GM23338 (cell line): ENCODE measurements around the gene LEMD2. TPM values are rescaled to one million over a fixed set of nuclear protein-coding genes. Genes with fewer than 3 reads are reported as not detected.

Source experiments
- ATAC-seq: fragments of 200-7000 bp; cut with Tn5 transposase; 3 replicates; pipeline ENCODE4 v1.9.1; 2020
- DNase-seq: peaks from one replicate; pipeline ENCODE4 v3.0.0-alpha.2; 2015; ENCODE audit warnings: low spot score
- H2AFZ ChIP-seq: fragments of 200-600 bp; sonication (generic); 2 replicates; pipeline ENCODE4 v1.8.0; 2016; ENCODE audit warnings: antibody characterized with exemption, mild to moderate bottlenecking, moderate library complexity
- H3F3A ChIP-seq: fragments of 200-600 bp; sonication (generic); replicated peaks from 2 replicates; pipeline ENCODE4 v1.8.0; 2017; ENCODE audit warnings: antibody characterized with exemption, mixed run types, low read depth
- H3K27ac ChIP-seq: fragments of 200-600 bp; sonication (generic); 2 replicates; pipeline ENCODE4 v1.6.1; 2016; ENCODE audit warnings: low read depth
- H3K27me3 ChIP-seq: fragments of 200-600 bp; sonication (generic); 2 replicates; pipeline ENCODE4 v1.8.0; 2016; ENCODE audit warnings: mild to moderate bottlenecking, mixed run types, moderate library complexity; ENCODE audit not compliant: insufficient read depth
- H3K36me3 ChIP-seq: fragments of 200-600 bp; sonication (generic); 2 replicates; pipeline ENCODE4 v1.8.0; 2016; ENCODE audit warnings: mild to moderate bottlenecking; ENCODE audit not compliant: insufficient read depth
- H3K4me1 ChIP-seq: fragments of 200-600 bp; sonication (generic); 2 replicates; pipeline ENCODE4 v1.8.0; 2016; ENCODE audit warnings: mild to moderate bottlenecking, moderate library complexity; ENCODE audit not compliant: insufficient read depth
- H3K4me2 ChIP-seq: fragments of 200-600 bp; sonication (generic); 2 replicates; pipeline ENCODE4 v1.7.1; 2017; ENCODE audit warnings: mixed run types
- H3K4me3 ChIP-seq: fragments of 200-600 bp; sonication (generic); 2 replicates; pipeline ENCODE4 v1.6.1; 2016; ENCODE audit warnings: mixed run types
- H3K79me2 ChIP-seq: fragments of 200-600 bp; sonication (generic); replicated peaks from 2 replicates; pipeline ENCODE4 v1.8.0; 2017; ENCODE audit warnings: mild to moderate bottlenecking; ENCODE audit not compliant: insufficient read depth
- H3K9me2 ChIP-seq: fragments of 200-600 bp; sonication (generic); 2 replicates; pipeline ENCODE4 v1.8.0; 2017; ENCODE audit not compliant: insufficient read depth
- H4K20me1 ChIP-seq: fragments of 200-600 bp; sonication (generic); replicated peaks from 2 replicates; pipeline ENCODE4 v1.8.0; 2017; ENCODE audit warnings: mild to moderate bottlenecking; ENCODE audit not compliant: insufficient read depth
- H3K27ac Mint-ChIP-seq: 2 replicates; pipeline ENCODE4 v1.8.0; 2020; ENCODE audit warnings: inconsistent platforms, mild to moderate bottlenecking, moderate library complexity, mixed read lengths
- H3K27me3 Mint-ChIP-seq: 3 replicates; pipeline ENCODE4 v1.8.0; 2022; ENCODE audit warnings: low read depth, mild to moderate bottlenecking, moderate library complexity, mixed read lengths, inconsistent platforms; ENCODE audit not compliant: insufficient read depth, poor library complexity
- H3K36me3 Mint-ChIP-seq: 3 replicates; pipeline ENCODE4 v1.8.0; 2021; ENCODE audit warnings: low read depth, mild to moderate bottlenecking, inconsistent platforms, moderate library complexity, mixed read lengths
- H3K4me1 Mint-ChIP-seq: 3 replicates; pipeline ENCODE4 v1.8.0; 2020; ENCODE audit warnings: mild to moderate bottlenecking, inconsistent platforms, mixed read lengths
- H3K4me3 Mint-ChIP-seq: 3 replicates; pipeline ENCODE4 v1.8.0; 2021; ENCODE audit warnings: moderate library complexity, mild to moderate bottlenecking, inconsistent platforms, mixed read lengths
- H3K9me3 Mint-ChIP-seq: 3 replicates; pipeline ENCODE4 v1.8.0; 2020; ENCODE audit warnings: moderate library complexity, mild to moderate bottlenecking, inconsistent platforms, mixed read lengths
- CREB1 ChIP-seq: fragments of 250-450 bp; sonication (Bioruptor Pico); IDR thresholded peaks from 2 replicates; pipeline ENCODE4 v1.5.0; 2020; ENCODE audit warnings: low read depth, mild to moderate bottlenecking, moderate library complexity
- CTCF ChIP-seq, 2 experiments: fragments of 200-600 bp in 1 of 2; sonication (generic) in 1 of 2; conservative IDR thresholded peaks; 2 replicates each; pipeline versions ENCODE4 v1.5.1 to v1.6.1; 2016 to 2017; ENCODE audit warnings: antibody characterized with exemption in 2 of 2, low read depth in 2 of 2, mild to moderate bottlenecking in 2 of 2, moderate library complexity in 1 of 2
- EZH2 ChIP-seq: fragments of 200-600 bp; sonication (generic); IDR thresholded peaks from one replicate; pipeline ENCODE4 v1.8.0; 2017; ENCODE audit warnings: antibody characterized with exemption, mild to moderate bottlenecking, low read depth; ENCODE audit not compliant: unreplicated experiment
- EZH2phosphoT487 ChIP-seq: fragments of 200-600 bp; sonication (generic); IDR thresholded peaks from one replicate; pipeline ENCODE4 v1.8.1; 2018; ENCODE audit warnings: antibody characterized with exemption; ENCODE audit not compliant: unreplicated experiment
- JUNB ChIP-seq: IDR thresholded peaks from one replicate; pipeline ENCODE4 v1.6.1; 2016; ENCODE audit warnings: antibody characterized with exemption; ENCODE audit not compliant: unreplicated experiment
- NANOG ChIP-seq: IDR thresholded peaks from 2 replicates; pipeline ENCODE4 v1.6.1; 2016; ENCODE audit warnings: antibody characterized with exemption, borderline replicate concordance
- POLR2AphosphoS5 ChIP-seq: IDR thresholded peaks from 2 replicates; pipeline ENCODE4 v1.6.1; 2016; ENCODE audit warnings: antibody characterized with exemption, low read depth
- REST ChIP-seq: IDR thresholded peaks from one replicate; pipeline ENCODE4 v1.6.1; 2018; ENCODE audit warnings: antibody characterized with exemption; ENCODE audit not compliant: unreplicated experiment
- STAT1 ChIP-seq: IDR thresholded peaks from one replicate; pipeline ENCODE4 v1.6.1; 2016; ENCODE audit warnings: antibody characterized with exemption; ENCODE audit not compliant: unreplicated experiment
- ZNF114 ChIP-seq: fragments of 250-450 bp; sonication (Bioruptor Pico); IDR thresholded peaks from 2 replicates; pipeline ENCODE4 v1.5.0; 2020; ENCODE audit warnings: mild to moderate bottlenecking, moderate library complexity
- ZNF331 ChIP-seq: fragments of 250-450 bp; sonication (Bioruptor Pico); IDR thresholded peaks from 2 replicates; pipeline ENCODE4 v1.5.0; 2020; ENCODE audit warnings: low read depth, mild to moderate bottlenecking, moderate library complexity
- polyA plus RNA-seq: library from polyadenylated mRNA; unstranded; fragments of >200 nt; fragmentation: Nextera tagmentation; extraction: Ambion mirVana; gene quantifications from 2 replicates; pipeline ENCODE4 v1.2.1, GENCODE V29; 2016
- total RNA-seq: library from RNA; depleted of rRNA; stranded (reverse); fragments of >200 nt; shearing (Covaris generic); gene quantifications from 2 replicates; pipeline ENCODE4 v1.2.3, GENCODE V29; 2014
- TF ChIP-seq, protein P1 (sequence below): IDR thresholded peaks from 2 replicates; pipeline ENCODE4 v1.6.1; 2016; ENCODE audit warnings: antibody characterized with exemption
- TF ChIP-seq, protein P2 (sequence below): fragments of 250-450 bp; sonication (Bioruptor Pico); IDR thresholded peaks from 2 replicates; pipeline ENCODE4 v1.5.0; 2020; ENCODE audit warnings: mild to moderate bottlenecking, moderate library complexity

The LEMD2 gene
- total and polyA plus RNA-seq, 2 experiments from 2014 or later: 28.6 to 64.7 TPM

DNA sequence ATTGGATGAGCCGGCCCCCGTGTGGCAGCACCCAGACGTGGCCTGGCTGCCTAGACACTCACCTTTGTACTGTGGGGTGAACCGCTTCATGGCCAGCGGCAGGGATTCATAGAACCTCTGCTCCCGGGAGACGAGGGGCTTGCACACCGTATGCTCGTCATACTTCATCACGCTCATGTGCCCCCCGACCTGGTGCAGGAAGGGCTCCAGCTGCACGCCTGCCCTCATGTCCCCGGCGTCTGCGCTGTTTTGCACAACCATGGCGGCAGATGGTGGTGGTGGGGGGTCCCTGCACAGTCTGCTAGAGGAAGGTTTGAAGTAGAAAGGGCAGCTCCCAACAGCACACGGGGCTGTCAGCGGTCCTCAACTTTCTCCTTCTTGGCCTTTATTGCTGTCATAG is 53.7 kb downstream of the LEMD2 start:
- H3K79me2 ChIP-seq: no peaks in the 10 kb centered on the region
- H3K4me1 ChIP-seq: no peaks in the 10 kb centered on the region
- no peak overlapping the region for H3K27ac Mint-ChIP-seq

More for the DNA sequence above, 53.7 kb downstream of the LEMD2 start:
- H3K27me3 Mint-ChIP-seq: peaks cover 9% of the 10 kb centered on the region
- Histone ChIP-seq H3K27ac (no peak overlapping the region), H4K20me1 (no peaks in the 10 kb centered on the region), H3F3A (no peaks in the 10 kb centered on the region), H2AFZ (no peak overlapping the region), H3K9me2 (no peaks in the 10 kb centered on the region), H3K36me3 (no peaks in the 10 kb centered on the region; the same call in 1 of the 2 replicates), H3K4me3 (no peak overlapping the region), H3K27me3 (no peaks in the 10 kb centered on the region), H3K4me2 (no peak overlapping the region)
- H3K4me1 Mint-ChIP-seq: no peaks in the 10 kb centered on the region
- DNase-seq: no peak
- H3K9me3 Mint-ChIP-seq: no peaks in the 10 kb centered on the region
- H3K4me3 Mint-ChIP-seq: no peak overlapping the region
- TF ChIP-seq, protein P1, sequence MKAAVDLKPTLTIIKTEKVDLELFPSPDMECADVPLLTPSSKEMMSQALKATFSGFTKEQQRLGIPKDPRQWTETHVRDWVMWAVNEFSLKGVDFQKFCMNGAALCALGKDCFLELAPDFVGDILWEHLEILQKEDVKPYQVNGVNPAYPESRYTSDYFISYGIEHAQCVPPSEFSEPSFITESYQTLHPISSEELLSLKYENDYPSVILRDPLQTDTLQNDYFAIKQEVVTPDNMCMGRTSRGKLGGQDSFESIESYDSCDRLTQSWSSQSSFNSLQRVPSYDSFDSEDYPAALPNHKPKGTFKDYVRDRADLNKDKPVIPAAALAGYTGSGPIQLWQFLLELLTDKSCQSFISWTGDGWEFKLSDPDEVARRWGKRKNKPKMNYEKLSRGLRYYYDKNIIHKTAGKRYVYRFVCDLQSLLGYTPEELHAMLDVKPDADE: no peak
- TF ChIP-seq EZH2phosphoT487: no peak
- TF ChIP-seq NANOG: no peak
- TF ChIP-seq POLR2AphosphoS5: no peak
- TF ChIP-seq ZNF114 (CRISPR knock-in tag): no peak
- no peak for TF ChIP-seq JUNB
- TF ChIP-seq CTCF (conservative IDR thresholded peaks at IDR 0.05; ENCODE audit: low read depth in 2 of 2): no peak
- TF ChIP-seq, protein P2, sequence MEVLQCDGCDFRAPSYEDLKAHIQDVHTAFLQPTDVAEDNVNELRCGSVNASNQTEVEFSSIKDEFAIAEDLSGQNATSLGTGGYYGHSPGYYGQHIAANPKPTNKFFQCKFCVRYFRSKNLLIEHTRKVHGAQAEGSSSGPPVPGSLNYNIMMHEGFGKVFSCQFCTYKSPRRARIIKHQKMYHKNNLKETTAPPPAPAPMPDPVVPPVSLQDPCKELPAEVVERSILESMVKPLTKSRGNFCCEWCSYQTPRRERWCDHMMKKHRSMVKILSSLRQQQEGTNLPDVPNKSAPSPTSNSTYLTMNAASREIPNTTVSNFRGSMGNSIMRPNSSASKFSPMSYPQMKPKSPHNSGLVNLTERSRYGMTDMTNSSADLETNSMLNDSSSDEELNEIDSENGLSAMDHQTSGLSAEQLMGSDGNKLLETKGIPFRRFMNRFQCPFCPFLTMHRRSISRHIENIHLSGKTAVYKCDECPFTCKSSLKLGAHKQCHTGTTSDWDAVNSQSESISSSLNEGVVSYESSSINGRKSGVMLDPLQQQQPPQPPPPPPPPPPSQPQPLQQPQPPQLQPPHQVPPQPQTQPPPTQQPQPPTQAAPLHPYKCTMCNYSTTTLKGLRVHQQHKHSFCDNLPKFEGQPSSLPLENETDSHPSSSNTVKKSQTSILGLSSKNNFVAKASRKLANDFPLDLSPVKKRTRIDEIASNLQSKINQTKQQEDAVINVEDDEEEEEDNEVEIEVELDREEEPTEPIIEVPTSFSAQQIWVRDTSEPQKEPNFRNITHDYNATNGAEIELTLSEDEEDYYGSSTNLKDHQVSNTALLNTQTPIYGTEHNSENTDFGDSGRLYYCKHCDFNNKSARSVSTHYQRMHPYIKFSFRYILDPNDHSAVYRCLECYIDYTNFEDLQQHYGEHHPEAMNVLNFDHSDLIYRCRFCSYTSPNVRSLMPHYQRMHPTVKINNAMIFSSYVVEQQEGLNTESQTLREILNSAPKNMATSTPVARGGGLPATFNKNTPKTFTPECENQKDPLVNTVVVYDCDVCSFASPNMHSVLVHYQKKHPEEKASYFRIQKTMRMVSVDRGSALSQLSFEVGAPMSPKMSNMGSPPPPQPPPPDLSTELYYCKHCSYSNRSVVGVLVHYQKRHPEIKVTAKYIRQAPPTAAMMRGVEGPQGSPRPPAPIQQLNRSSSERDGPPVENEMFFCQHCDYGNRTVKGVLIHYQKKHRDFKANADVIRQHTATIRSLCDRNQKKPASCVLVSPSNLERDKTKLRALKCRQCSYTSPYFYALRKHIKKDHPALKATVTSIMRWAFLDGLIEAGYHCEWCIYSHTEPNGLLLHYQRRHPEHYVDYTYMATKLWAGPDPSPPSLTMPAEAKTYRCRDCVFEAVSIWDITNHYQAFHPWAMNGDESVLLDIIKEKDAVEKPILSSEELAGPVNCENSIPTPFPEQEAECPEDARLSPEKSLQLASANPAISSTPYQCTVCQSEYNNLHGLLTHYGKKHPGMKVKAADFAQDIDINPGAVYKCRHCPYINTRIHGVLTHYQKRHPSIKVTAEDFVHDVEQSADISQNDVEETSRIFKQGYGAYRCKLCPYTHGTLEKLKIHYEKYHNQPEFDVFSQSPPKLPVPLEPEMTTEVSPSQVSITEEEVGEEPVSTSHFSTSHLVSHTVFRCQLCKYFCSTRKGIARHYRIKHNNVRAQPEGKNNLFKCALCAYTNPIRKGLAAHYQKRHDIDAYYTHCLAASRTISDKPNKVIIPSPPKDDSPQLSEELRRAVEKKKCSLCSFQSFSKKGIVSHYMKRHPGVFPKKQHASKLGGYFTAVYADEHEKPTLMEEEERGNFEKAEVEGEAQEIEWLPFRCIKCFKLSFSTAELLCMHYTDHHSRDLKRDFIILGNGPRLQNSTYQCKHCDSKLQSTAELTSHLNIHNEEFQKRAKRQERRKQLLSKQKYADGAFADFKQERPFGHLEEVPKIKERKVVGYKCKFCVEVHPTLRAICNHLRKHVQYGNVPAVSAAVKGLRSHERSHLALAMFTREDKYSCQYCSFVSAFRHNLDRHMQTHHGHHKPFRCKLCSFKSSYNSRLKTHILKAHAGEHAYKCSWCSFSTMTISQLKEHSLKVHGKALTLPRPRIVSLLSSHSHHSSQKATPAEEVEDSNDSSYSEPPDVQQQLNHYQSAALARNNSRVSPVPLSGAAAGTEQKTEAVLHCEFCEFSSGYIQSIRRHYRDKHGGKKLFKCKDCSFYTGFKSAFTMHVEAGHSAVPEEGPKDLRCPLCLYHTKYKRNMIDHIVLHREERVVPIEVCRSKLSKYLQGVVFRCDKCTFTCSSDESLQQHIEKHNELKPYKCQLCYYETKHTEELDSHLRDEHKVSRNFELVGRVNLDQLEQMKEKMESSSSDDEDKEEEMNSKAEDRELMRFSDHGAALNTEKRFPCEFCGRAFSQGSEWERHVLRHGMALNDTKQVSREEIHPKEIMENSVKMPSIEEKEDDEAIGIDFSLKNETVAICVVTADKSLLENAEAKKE (CRISPR knock-in tag): no peak
- no peak for TF ChIP-seq CREB1 (CRISPR knock-in tag)
- no peak for TF ChIP-seq ZNF331 (CRISPR knock-in tag)
- no peak for TF ChIP-seq STAT1
- no peak for TF ChIP-seq REST
- no peak for TF ChIP-seq EZH2
- no peaks in the 10 kb centered on the region for H3K36me3 Mint-ChIP-seq
- no peak; the same call in 2 of the 3 replicates for ATAC-seq
